Loucy (cell line): ENCODE results near the gene USP51.
"Not testable (repeated sequence)": the region's sequence is repeated elsewhere in the genome, so short reads cannot be mapped to it uniquely, and the experiment has no call there.

ENCODE experiments used
- H2AFZ ChIP-seq: fragments of 200-600 bp; sonication (generic); 2 replicates; pipeline ENCODE4 v1.6.0; 2016; ENCODE audit warnings: antibody characterized with exemption, mild to moderate bottlenecking, low read length, moderate library complexity
- H3F3A ChIP-seq: fragments of 200-600 bp; 2 replicates; pipeline ENCODE4 v1.6.0; 2016; ENCODE audit warnings: antibody characterized with exemption, low read depth, mild to moderate bottlenecking
- H3K27me3 ChIP-seq: fragments of 200-600 bp; sonication (generic); 2 replicates; pipeline ENCODE4 v1.6.1; 2014; ENCODE audit warnings: low read length, mild to moderate bottlenecking; ENCODE audit not compliant: insufficient read depth, poor library complexity, severe bottlenecking
- H3K36me3 ChIP-seq: fragments of 200-600 bp; sonication (generic); 2 replicates; pipeline ENCODE4 v1.6.1; 2016; ENCODE audit warnings: low read length; ENCODE audit not compliant: insufficient read depth
- H3K4me1 ChIP-seq: fragments of 200-600 bp; sonication (generic); 2 replicates; pipeline ENCODE4 v1.5.1; 2014; ENCODE audit warnings: low read length, mild to moderate bottlenecking; ENCODE audit not compliant: insufficient read depth, poor library complexity, severe bottlenecking
- H3K4me2 ChIP-seq: fragments of 200-600 bp; sonication (generic); 2 replicates; pipeline ENCODE4 v1.6.0; 2014; ENCODE audit warnings: antibody characterized with exemption, low read length, low read depth, mild to moderate bottlenecking; ENCODE audit not compliant: poor library complexity, severe bottlenecking
- H3K4me3 ChIP-seq: fragments of 200-600 bp; sonication (generic); 2 replicates; pipeline ENCODE4 v1.5.1; 2014; ENCODE audit warnings: low read length, mild to moderate bottlenecking, mixed read lengths; ENCODE audit not compliant: poor library complexity, severe bottlenecking
- H3K79me2 ChIP-seq: fragments of 200-600 bp; sonication (generic); 2 replicates; pipeline ENCODE4 v1.6.1; 2014; ENCODE audit warnings: low read length; ENCODE audit not compliant: insufficient read depth
- H3K9ac ChIP-seq: fragments of 200-600 bp; sonication (generic); 2 replicates; pipeline ENCODE4 v1.6.0; 2014; ENCODE audit warnings: mild to moderate bottlenecking, low read depth, low read length, moderate library complexity; ENCODE audit not compliant: poor library complexity, severe bottlenecking
- H3K9me2 ChIP-seq: fragments of 200-600 bp; sonication (generic); replicated peaks from 2 replicates; pipeline ENCODE4 v1.6.1; 2016; ENCODE audit warnings: low read depth, low read length, mixed read lengths
- H3K9me3 ChIP-seq: fragments of 200-600 bp; sonication (generic); 2 replicates; pipeline ENCODE4 v1.6.1; 2014; ENCODE audit warnings: mild to moderate bottlenecking, antibody characterized with exemption, low read length, low read depth; ENCODE audit not compliant: insufficient read depth
- H4K20me1 ChIP-seq: fragments of 200-600 bp; sonication (generic); 2 replicates; pipeline ENCODE4 v1.6.0; 2014; ENCODE audit warnings: antibody characterized with exemption, low read length, mild to moderate bottlenecking; ENCODE audit not compliant: insufficient read depth, poor library complexity, severe bottlenecking
- CTCF ChIP-seq: fragments of 200-600 bp; sonication (generic); conservative IDR thresholded peaks from 2 replicates; pipeline ENCODE4 v1.5.1; 2014; ENCODE audit warnings: mild to moderate bottlenecking, antibody characterized with exemption, low read length
- EZH2phosphoT487 ChIP-seq: fragments of 200-600 bp; IDR thresholded peaks from 2 replicates; pipeline ENCODE4 v1.6.1; 2018; ENCODE audit warnings: antibody characterized with exemption, mild to moderate bottlenecking, moderate library complexity, borderline replicate concordance

The USP51 gene

DNA sequence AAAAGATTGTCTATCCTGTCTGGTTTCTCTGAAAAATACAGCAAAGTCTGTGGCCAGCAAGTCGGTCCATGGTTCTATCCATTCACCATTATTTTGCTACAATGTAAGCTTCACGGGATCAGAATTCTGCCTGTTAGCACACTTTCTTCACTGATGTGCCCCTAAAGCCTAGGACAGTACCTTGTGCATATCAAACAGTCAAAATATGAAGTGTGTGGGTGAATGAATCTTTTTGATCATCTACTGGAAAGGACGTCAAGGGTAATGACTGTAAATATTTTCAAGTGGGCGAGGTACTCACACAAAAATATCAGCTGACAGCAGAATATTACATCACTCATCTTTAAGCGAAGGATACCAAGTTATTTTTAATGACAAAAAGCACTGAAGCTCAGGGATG, 24.5 kb downstream of the USP51 start:
- not testable (repeated sequence) for H3F3A ChIP-seq, H3K4me3 ChIP-seq, H3K9me3 ChIP-seq, H3K9me2 ChIP-seq, H3K36me3 ChIP-seq, H3K4me2 ChIP-seq, H3K9ac ChIP-seq, H3K27me3 ChIP-seq, H2AFZ ChIP-seq, H3K4me1 ChIP-seq, H4K20me1 ChIP-seq, H3K79me2 ChIP-seq

DNA sequence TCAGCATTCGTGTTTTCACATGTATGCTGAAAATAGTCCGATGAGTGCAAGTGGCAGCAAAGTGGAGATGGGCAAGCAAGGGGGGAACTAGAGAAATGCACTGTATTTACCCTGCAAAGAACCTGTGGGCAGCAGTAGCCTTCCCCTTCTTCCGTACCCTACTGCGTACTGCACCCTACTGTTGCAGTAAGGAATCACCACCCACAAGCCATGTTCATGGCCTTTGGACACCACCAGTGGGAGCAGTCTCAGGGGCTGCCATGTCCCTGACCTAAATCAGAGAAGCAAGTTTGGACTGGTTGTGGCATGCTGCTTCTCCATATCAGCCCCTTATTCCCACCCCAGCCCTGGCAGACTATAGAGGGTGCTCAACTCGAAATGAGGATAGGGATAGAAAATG, 25.6 kb downstream of the USP51 start:
- H3F3A ChIP-seq, H3K79me2 ChIP-seq, H3K4me1 ChIP-seq, H2AFZ ChIP-seq, H3K9me2 ChIP-seq, H3K27me3 ChIP-seq, H3K9ac ChIP-seq, H3K9me3 ChIP-seq, H3K4me2 ChIP-seq, H3K36me3 ChIP-seq, H4K20me1 ChIP-seq, H3K4me3 ChIP-seq: not testable (repeated sequence)

- not testable (repeated sequence) for H3K27me3 ChIP-seq, H3F3A ChIP-seq, H3K9ac ChIP-seq, H3K36me3 ChIP-seq, H3K4me2 ChIP-seq, H4K20me1 ChIP-seq, H3K4me3 ChIP-seq, H2AFZ ChIP-seq, H3K4me1 ChIP-seq, H3K79me2 ChIP-seq, H3K9me2 ChIP-seq, H3K9me3 ChIP-seq
Observed at GRCh38 chrX:55459926-55460325, 29.7 kb downstream of the USP51 start.

DNA sequence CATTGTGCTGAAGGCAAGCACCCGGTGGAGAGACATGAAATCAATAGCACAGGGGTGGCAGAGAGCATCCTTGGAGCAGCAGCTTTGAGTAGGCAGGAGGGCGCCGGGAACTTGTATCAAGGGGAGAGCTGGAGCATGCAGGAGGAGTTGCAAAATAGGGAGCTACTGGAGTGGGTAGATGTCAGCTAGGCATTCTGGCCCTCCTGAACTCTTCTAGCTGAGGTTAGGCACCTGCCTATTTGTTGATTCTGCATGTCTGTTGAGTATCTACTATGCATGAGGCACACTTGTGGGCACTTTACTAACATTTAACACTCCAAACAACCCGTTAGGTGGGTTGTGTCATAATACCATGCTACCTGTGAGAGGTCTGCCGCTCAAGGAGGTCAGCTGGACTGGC, 30.2 kb downstream of the USP51 start:
- H3K79me2 ChIP-seq, H3K9me3 ChIP-seq, H3K36me3 ChIP-seq, H3K9me2 ChIP-seq, H3F3A ChIP-seq, H3K4me3 ChIP-seq, H2AFZ ChIP-seq, H3K4me2 ChIP-seq, H3K27me3 ChIP-seq, H3K9ac ChIP-seq, H3K4me1 ChIP-seq, H4K20me1 ChIP-seq: not testable (repeated sequence)

- H4K20me1 ChIP-seq, result not testable (repeated sequence)
Observed at GRCh38 chrX:55455708-55456107, 33.9 kb downstream of the USP51 start.

DNA sequence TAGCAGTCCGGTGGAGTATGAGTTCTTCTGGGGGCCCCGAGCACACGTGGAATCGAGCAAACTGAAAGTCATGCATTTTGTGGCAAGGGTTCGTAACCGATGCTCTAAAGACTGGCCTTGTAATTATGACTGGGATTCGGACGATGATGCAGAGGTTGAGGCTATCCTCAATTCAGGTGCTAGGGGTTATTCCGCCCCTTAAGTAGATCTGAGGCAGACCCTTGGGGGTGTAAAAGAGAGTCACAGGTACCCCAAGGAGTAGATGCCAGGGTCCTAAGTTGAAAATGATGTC, 36.9 kb downstream of the USP51 start:
- no peaks in the 10 kb centered on the region for H3K36me3 ChIP-seq
- H3K9ac ChIP-seq, result peak overlapping the region; percentile 85
- no peaks in the 10 kb centered on the region for H4K20me1 ChIP-seq
- peaks cover 13% of the 10 kb centered on the region for H3K79me2 ChIP-seq
- H3K4me1 ChIP-seq, result no peaks in the 10 kb centered on the region
- H3K9me3 ChIP-seq, result no peaks in the 10 kb centered on the region
- TF ChIP-seq EZH2phosphoT487 (no peak), CTCF (no peak)
- H3K9me2 ChIP-seq, result no peaks in the 10 kb centered on the region
- no peaks in the 10 kb centered on the region for H3K27me3 ChIP-seq
- H3K4me2 ChIP-seq, result peak overlapping the region; percentile 85
- H2AFZ ChIP-seq, result no peak overlapping the region
- H3F3A ChIP-seq, result no peaks in the 10 kb centered on the region
- H3K4me3 ChIP-seq, result peak overlapping the region; percentile 76

More at GRCh38 chrX:55455708-55456107, 33.9 kb downstream of the USP51 start:
- not testable (repeated sequence) for H3K27me3 ChIP-seq, H3K4me2 ChIP-seq, H3K9me2 ChIP-seq, H3K9me3 ChIP-seq, H3K4me1 ChIP-seq, H3K36me3 ChIP-seq, H3K9ac ChIP-seq, H3F3A ChIP-seq, H3K4me3 ChIP-seq, H2AFZ ChIP-seq
- peaks cover 13% of the 10 kb centered on the region for H3K79me2 ChIP-seq
